CD4-positive, alpha-beta T cell treated with Interleukin-6 for 4 hours (primary cell): Measurements from ENCODE around the gene TFRC.
"Not testable (repeated sequence)": the region's sequence is repeated elsewhere in the genome, so short reads cannot be mapped to it uniquely, and the experiment has no call there.

Experiments
- DNase-seq: peaks from one replicate; pipeline ENCODE4 v3.0.0-alpha.2; 2020; ENCODE audit warnings: mixed read lengths

Gene TFRC

GRCh38 chr3:196002721-196003120 is 79.2 kb downstream of the TFRC start:
- not testable (repeated sequence) for DNase-seq

- not testable (repeated sequence) for DNase-seq
Observed at GRCh38 chr3:196001240-196001639, 80.7 kb downstream of the TFRC start.

- DNase-seq, result not testable (repeated sequence)
Observed at GRCh38 chr3:196000360-196000950, 81.4 kb downstream of the TFRC start.

- DNase-seq, result no peak
Observed at GRCh38 chr3:195999896-196000295, 82.0 kb downstream of the TFRC start.
